SK-N-MC (cell line): ENCODE results near the gene TFB2M.
"Not testable (repeated sequence)": the region's sequence is repeated elsewhere in the genome, so short reads cannot be mapped to it uniquely, and the experiment has no call there.

Experiments used
- DNase-seq: peaks from one replicate; pipeline ENCODE4 v3.0.0-alpha.2; 2011; ENCODE audit warnings: low read depth, low spot score
- H3K27ac ChIP-seq: fragments of 200-600 bp; sonication (generic); 2 replicates; pipeline ENCODE4 v1.5.1; 2016; ENCODE audit warnings: mixed run types
- H3K36me3 ChIP-seq: fragments of 200-600 bp; sonication (generic); 2 replicates; pipeline ENCODE4 v1.6.1; 2017; ENCODE audit warnings: antibody characterized with exemption, low read length, mixed read lengths; ENCODE audit not compliant: insufficient read depth
- H3K4me3 ChIP-seq: fragments of 200-600 bp; sonication (generic); 2 replicates; pipeline ENCODE4 v1.5.1; 2016
- H3K9ac ChIP-seq: fragments of 200-600 bp; sonication (generic); 2 replicates; pipeline ENCODE4 v1.8.0; 2017; ENCODE audit warnings: mixed run types, mixed read lengths; ENCODE audit not compliant: insufficient read length
- H3K9me3 ChIP-seq: fragments of 200-600 bp; sonication (generic); 2 replicates; pipeline ENCODE4 v1.6.1; 2017; ENCODE audit warnings: low read depth, mild to moderate bottlenecking, antibody characterized with exemption, low read length, moderate library complexity, mixed read lengths
- EZH2 ChIP-seq: fragments of 200-600 bp; sonication (generic); IDR thresholded peaks from one replicate; pipeline ENCODE4 v1.6.1; 2017; ENCODE audit warnings: antibody characterized with exemption
- FOXP2 ChIP-seq: optimal IDR thresholded peaks from 2 replicates; pipeline ENCODE3; 2011; ENCODE audit warnings: mild to moderate bottlenecking, moderate library complexity; ENCODE audit not compliant: insufficient read depth; ENCODE audit errors: extremely low read length, control extremely low read depth
- POLR2AphosphoS5 ChIP-seq: IDR thresholded peaks from 2 replicates; pipeline ENCODE4 v1.6.1; 2012; ENCODE audit warnings: mild to moderate bottlenecking, low read depth, low read length, borderline replicate concordance

Gene TFB2M, protein sequence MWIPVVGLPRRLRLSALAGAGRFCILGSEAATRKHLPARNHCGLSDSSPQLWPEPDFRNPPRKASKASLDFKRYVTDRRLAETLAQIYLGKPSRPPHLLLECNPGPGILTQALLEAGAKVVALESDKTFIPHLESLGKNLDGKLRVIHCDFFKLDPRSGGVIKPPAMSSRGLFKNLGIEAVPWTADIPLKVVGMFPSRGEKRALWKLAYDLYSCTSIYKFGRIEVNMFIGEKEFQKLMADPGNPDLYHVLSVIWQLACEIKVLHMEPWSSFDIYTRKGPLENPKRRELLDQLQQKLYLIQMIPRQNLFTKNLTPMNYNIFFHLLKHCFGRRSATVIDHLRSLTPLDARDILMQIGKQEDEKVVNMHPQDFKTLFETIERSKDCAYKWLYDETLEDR

DNA sequence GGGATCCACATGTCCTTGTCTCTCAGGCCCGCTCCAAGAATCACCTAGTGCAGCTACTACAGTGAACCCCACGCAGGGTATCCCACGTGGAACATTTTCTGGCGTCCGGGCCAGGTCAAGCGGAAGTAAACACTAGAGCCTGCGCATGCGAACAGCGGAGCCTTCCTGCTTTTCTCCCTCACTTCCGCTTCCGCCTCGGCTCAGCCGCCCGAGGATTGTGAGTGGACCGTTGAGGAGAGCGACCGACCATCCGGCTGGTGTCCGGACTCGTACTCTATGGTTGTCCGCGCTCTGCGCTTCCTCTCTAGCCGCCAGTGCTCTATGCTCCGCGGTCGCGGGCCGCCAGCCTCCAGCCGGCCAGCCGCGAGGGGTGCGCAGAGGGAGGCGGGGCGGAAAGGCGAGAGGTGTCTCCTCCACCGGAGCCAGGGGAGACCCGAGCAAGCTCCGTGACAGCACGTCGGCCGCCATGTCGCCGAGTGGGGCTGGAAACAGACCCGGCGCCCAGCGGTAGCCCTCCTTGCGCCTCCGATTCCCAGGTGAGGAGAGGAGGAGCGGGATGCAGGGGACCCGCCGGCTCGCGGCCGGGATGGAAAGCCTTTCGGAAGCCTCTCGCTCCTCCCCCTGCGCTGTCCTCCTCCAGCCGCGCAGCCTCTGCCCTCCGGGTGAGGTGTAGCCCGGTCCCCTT, at the start of gene TFB2M, which contains the start of gene CNST:
Gene TFB2M (minus strand): TSS at position 134 of the 685 bp plus-strand sequence. CDS start 123 bp downstream, at position 11.
Gene CNST (plus strand): TSS at position 329 of the 685 bp plus-strand sequence. CDS start 25,107 bp downstream, outside the sequence.
- no peaks in the 10 kb centered on the region for H3K9me3 ChIP-seq
- TF ChIP-seq POLR2AphosphoS5, result peak; percentile 84
- TF ChIP-seq EZH2, result no peak
- H3K9ac ChIP-seq, result peak within 1 kb of the TSS; percentile 92
- H3K27ac ChIP-seq, result peak within 1 kb of the TSS; percentile 52; the same call in 1 of the 2 replicates
- DNase-seq, result peak; percentile 65
- peaks cover 10% of the 10 kb centered on the region; the same call in 1 of the 2 replicates for H3K36me3 ChIP-seq
- H3K4me3 ChIP-seq, result peak within 1 kb of the TSS; percentile 95

GRCh38 chr1:246613096-246613758, 47.2 kb upstream of the TFB2M start:
- Histone ChIP-seq H3K4me3 (no peak overlapping the region), H3K9me3 (no peaks in the 10 kb centered on the region), H3K27ac (peak overlapping the region; percentile 84), H3K9ac (no peak overlapping the region), H3K36me3 (no peaks in the 10 kb centered on the region)
- TF ChIP-seq FOXP2 (no peak), POLR2AphosphoS5 (no peak), EZH2 (no peak)
- no peak for DNase-seq

GRCh38 chr1:246609632-246610031, 43.6 kb upstream of the TFB2M start:
- H3K4me3 ChIP-seq, result no peak overlapping the region
- no peak overlapping the region for H3K9ac ChIP-seq
- DNase-seq, result peak; percentile 85
- TF ChIP-seq POLR2AphosphoS5, result no peak
- no peak for TF ChIP-seq EZH2
- TF ChIP-seq FOXP2, result no peak
- peak overlapping the region; percentile 91 for H3K27ac ChIP-seq
- H3K36me3 ChIP-seq, result no peaks in the 10 kb centered on the region
- no peaks in the 10 kb centered on the region for H3K9me3 ChIP-seq

DNA sequence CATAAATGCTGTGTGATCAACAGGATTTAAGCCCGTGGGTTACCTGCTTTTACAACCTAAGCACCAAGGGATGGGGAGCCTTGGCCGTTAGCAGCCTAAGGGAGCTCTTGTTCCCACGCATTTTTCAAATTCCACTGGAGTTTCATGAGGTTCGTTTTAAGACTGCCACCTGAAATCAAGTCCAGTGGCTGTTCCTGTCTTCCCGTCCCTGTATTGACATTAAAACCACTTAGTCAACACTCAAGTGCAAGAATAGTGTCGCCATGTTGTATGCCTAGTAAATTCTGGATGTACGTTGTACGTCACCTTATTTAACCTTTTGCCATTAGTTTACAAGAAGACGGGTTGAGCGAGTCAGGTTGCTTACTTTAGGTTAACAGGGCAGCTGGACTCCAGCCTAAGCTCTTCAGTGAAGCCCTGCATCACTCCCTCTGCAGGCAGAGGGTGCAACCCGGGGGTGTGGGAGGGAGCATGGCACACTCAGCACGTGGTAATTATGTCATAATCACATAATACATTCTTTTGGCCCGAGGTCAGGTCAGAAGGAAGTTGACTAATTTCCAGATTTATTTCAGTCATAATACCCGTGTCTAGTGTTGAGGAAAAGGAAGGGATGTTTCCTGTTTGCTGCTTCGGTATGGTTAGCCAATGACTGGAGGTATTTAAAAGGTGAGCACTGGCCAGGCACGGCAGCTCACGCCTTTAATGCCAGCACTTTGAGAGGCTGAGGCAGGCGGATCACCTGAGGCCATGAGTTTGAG, 42.7 kb upstream of the TFB2M start:
- Histone ChIP-seq H3K9me3 (0 out of 2 replicates have a peak, but pooled peaks cover 3% of the 10 kb centered on the region), H3K9ac (no peak overlapping the region), H3K36me3 (no peaks in the 10 kb centered on the region), H3K27ac (peak overlapping the region; percentile 91), H3K4me3 (no peak overlapping the region)
- no peak for TF ChIP-seq POLR2AphosphoS5
- TF ChIP-seq FOXP2, result no peak
- TF ChIP-seq EZH2, result no peak
- DNase-seq, result no peak

DNA sequence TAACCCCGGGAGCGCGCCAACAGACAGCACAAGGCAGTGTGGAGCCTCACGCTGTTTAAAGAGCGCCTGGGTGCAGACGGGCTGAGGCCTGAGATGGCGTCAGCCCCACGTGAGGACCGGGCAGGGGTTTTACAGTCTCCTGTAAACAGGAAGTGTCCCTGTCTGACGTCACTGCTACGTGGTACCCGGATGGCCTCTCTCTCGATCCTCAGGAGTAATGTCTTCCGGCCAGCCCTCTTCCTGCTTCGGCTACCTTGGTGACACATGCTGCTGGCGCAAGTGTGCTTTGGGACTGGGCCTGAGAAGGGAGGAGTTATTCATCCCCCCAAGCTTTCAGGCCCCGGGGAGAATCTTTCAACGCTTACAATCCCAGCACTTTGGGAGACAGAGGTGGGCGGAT, 41.4 kb upstream of the TFB2M start:
- Histone ChIP-seq H3K9me3 (0 out of 2 replicates have a peak, but pooled peaks cover 5% of the 10 kb centered on the region), H3K4me3 (no peak overlapping the region), H3K27ac (no peak overlapping the region), H3K36me3 (0 out of 2 replicates have a peak, but pooled peaks cover 3% of the 10 kb centered on the region), H3K9ac (no peak overlapping the region)
- no peak for TF ChIP-seq FOXP2
- no peak for TF ChIP-seq POLR2AphosphoS5
- TF ChIP-seq EZH2, result no peak
- no peak for DNase-seq

- H3K9me3 ChIP-seq, H3K36me3 ChIP-seq, H3K9ac ChIP-seq, H3K4me3 ChIP-seq, H3K27ac ChIP-seq, DNase-seq: not testable (repeated sequence)
These were observed 39.2 kb upstream of the TFB2M start for GRCh38 chr1:246605231-246605630.

GRCh38 chr1:246602194-246602593, 36.1 kb upstream of the TFB2M start:
- Histone ChIP-seq H3K9me3 (0 out of 2 replicates have a peak, but pooled peaks cover 5% of the 10 kb centered on the region), H3K36me3 (peaks cover 9% of the 10 kb centered on the region), H3K4me3 (no peak overlapping the region), H3K9ac (no peak overlapping the region), H3K27ac (no peak overlapping the region)
- no peak for DNase-seq
- TF ChIP-seq POLR2AphosphoS5, result no peak
- TF ChIP-seq FOXP2, result no peak
- TF ChIP-seq EZH2, result no peak
